B cell (primary cell): ENCODE data around the gene MCRIP2. TPM values are rescaled to one million over a fixed set of nuclear protein-coding genes. Genes with fewer than 3 reads are reported as not detected.

ENCODE experiments used
- ATAC-seq: fragments of 200-7000 bp; cut with Tn5 transposase; one replicate; pipeline ENCODE4 v1.10.0; 2021; ENCODE audit warnings: low read depth, mild to moderate bottlenecking, moderate number of reproducible peaks, moderate library complexity
- CTCF ChIA-PET: fragments of 350-600 bp; sonication (Branson Sonifier 250); formaldehyde crosslinking; loops from one replicate; lab custom pipeline; 2021; ENCODE audit warnings: antibody characterized with exemption, inconsistent platforms; lab: Charles Lee
- POLR2A ChIA-PET: fragments of 350-600 bp; sonication (Branson Sonifier 250); formaldehyde crosslinking; loops from one replicate; lab custom pipeline; 2021; ENCODE audit warnings: antibody characterized with exemption; lab: Charles Lee
- DNase-seq: peaks from one replicate; pipeline ENCODE4 v3.0.0; 2013
- H2AFZ ChIP-seq: 2 replicates; pipeline ENCODE4 v1.6.1; 2012; ENCODE audit warnings: mild to moderate bottlenecking, low read depth, low read length; ENCODE audit not compliant: insufficient read depth, poor library complexity, severe bottlenecking
- H3K27ac ChIP-seq, 2 donors: 1 replicate in 1 of 2; 2 replicates in 1 of 2; pipeline ENCODE4 v1.5.1; 2012 to 2013; ENCODE audit warnings: low read length in 2 of 2, mild to moderate bottlenecking in 2 of 2, moderate library complexity in 1 of 2
- H3K27me3 ChIP-seq, 4 experiments: fragments of 200-600 bp in 1 of 4; sonication (generic) in 1 of 4; replicated peaks in 1 of 4; 1 replicate in 2 of 4; 2 replicates in 2 of 4; pipeline versions ENCODE4 v1.6.1 to v1.7.0; 2013 to 2016; ENCODE audit warnings: low read length in 3 of 4, mild to moderate bottlenecking in 2 of 4, mixed read lengths in 1 of 4, moderate library complexity in 1 of 4; ENCODE audit not compliant: insufficient read depth in 4 of 4, control insufficient read depth in 3 of 4; ENCODE audit errors: control extremely low read depth in 1 of 4
- H3K36me3 ChIP-seq, 2 experiments: replicated peaks in 1 of 2; 1 replicate in 1 of 2; 2 replicates in 1 of 2; pipeline versions ENCODE4 v1.6.1 to v1.7.1; 2013; ENCODE audit warnings: low read length in 1 of 2; ENCODE audit not compliant: insufficient read depth in 2 of 2, control insufficient read depth in 1 of 2; ENCODE audit errors: control extremely low read depth in 1 of 2, extremely low read depth in 1 of 2
- H3K4me1 ChIP-seq, 2 donors: fragments of 200-600 bp in 1 of 2; sonication (generic) in 1 of 2; 1 replicate in 1 of 2; 2 replicates in 1 of 2; pipeline versions ENCODE4 v1.5.1 to v1.6.1; 2013 to 2017; ENCODE audit warnings: low read length in 2 of 2; ENCODE audit not compliant: control insufficient read depth in 2 of 2, insufficient read depth in 2 of 2
- H3K4me2 ChIP-seq: replicated peaks from 2 replicates; pipeline ENCODE3; 2012; ENCODE audit warnings: mild to moderate bottlenecking, low read depth, low read length; ENCODE audit not compliant: poor library complexity, severe bottlenecking
- H3K4me3 ChIP-seq, 5 experiments: fragments of 200-600 bp in 1 of 5; sonication (generic) in 1 of 5; 1 replicate in 3 of 5; 2 replicates in 2 of 5; pipeline versions ENCODE4 v1.5.1 to v1.7.0; 2011 to 2016; ENCODE audit warnings: low read length in 4 of 5, mild to moderate bottlenecking in 4 of 5, low read depth in 2 of 5, control low read depth in 1 of 5, moderate library complexity in 1 of 5; ENCODE audit not compliant: insufficient read depth in 1 of 5; ENCODE audit errors: control extremely low read depth in 1 of 5, extremely low read depth in 1 of 5
- H3K79me2 ChIP-seq: fragments of 200-600 bp; sonication (generic); one replicate; pipeline ENCODE4 v1.6.0; 2016; ENCODE audit warnings: low read length; ENCODE audit not compliant: control insufficient read depth, insufficient read depth
- H3K9ac ChIP-seq: fragments of 200-600 bp; sonication (generic); 2 replicates; pipeline ENCODE4 v1.6.1; 2017; ENCODE audit warnings: mild to moderate bottlenecking, low read length, moderate library complexity
- H3K9me3 ChIP-seq, 3 donors: one replicate each; pipeline versions ENCODE4 v1.6.1 to v1.7.1; 2013; ENCODE audit warnings: low read length in 2 of 3; ENCODE audit not compliant: control insufficient read depth in 2 of 3, insufficient read depth in 1 of 3; ENCODE audit errors: control extremely low read depth in 1 of 3
- H4K20me1 ChIP-seq: 2 replicates; pipeline ENCODE4 v1.6.0; 2012; ENCODE audit warnings: mild to moderate bottlenecking, low read length; ENCODE audit not compliant: insufficient read depth, control insufficient read depth, poor library complexity, severe bottlenecking
- H3K27ac Mint-ChIP-seq: one replicate; pipeline ENCODE4 v1.8.0; 2021; ENCODE audit warnings: mixed read lengths
- H3K27me3 Mint-ChIP-seq: one replicate; pipeline ENCODE4 v1.8.0; 2021; ENCODE audit warnings: mixed read lengths
- H3K4me1 Mint-ChIP-seq: one replicate; pipeline ENCODE4 v1.8.0; 2021; ENCODE audit warnings: mixed read lengths
- H3K4me3 Mint-ChIP-seq: one replicate; pipeline ENCODE4 v1.8.0; 2021; ENCODE audit warnings: mixed read lengths
- H3K9me3 Mint-ChIP-seq: one replicate; pipeline ENCODE4 v1.8.0; 2022; ENCODE audit warnings: mixed read lengths; ENCODE audit not compliant: insufficient read depth
- EZH2 ChIP-seq: IDR thresholded peaks from 2 replicates; pipeline ENCODE4 v1.6.1; 2012; ENCODE audit warnings: borderline replicate concordance, low read depth, mild to moderate bottlenecking, moderate library complexity, low read length; ENCODE audit not compliant: insufficient read depth, poor library complexity, severe bottlenecking
- WGBS: methylation state at CpG from one replicate; pipeline ENCODE4 v1.1.5; 2013; ENCODE audit warnings: missing lambda C conversion rate; ENCODE audit not compliant: insufficient coverage; 5-methylcytosine and 5-hydroxymethylcytosine counted together
- intact Hi-C: fragments of 100-400 bp; cut with micrococcal nuclease; formaldehyde crosslinking; loops from one replicate; pipeline ENCODE4 v1.10.0; 2022
- polyA plus RNA-seq: library from polyadenylated mRNA; depleted of rRNA; stranded (reverse); fragments of >200 nt; gene quantifications from 2 replicates; pipeline ENCODE4 v1.2.3, GENCODE V29; 2012
- total RNA-seq, 2 donors: library from RNA; stranded (reverse); fragments of 120-200 nt in 1 of 2; gene quantifications; 1 replicate in 1 of 2; 2 replicates in 1 of 2; pipeline versions ENCODE4 v1.2.3 to v1.2.4, GENCODE V29; 2013 to 2022
- TF ChIP-seq, protein P1 (sequence below): fragments of 200-600 bp; IDR thresholded peaks from one replicate; pipeline ENCODE4 v1.8.0; 2022; ENCODE audit warnings: antibody characterized with exemption, mild to moderate bottlenecking

The MCRIP2 gene
- total and polyA plus RNA-seq, 2 donors (not counting 1 experiment from before 2014, with no cell fraction given) = 29.2 to 46.0 TPM

DNA sequence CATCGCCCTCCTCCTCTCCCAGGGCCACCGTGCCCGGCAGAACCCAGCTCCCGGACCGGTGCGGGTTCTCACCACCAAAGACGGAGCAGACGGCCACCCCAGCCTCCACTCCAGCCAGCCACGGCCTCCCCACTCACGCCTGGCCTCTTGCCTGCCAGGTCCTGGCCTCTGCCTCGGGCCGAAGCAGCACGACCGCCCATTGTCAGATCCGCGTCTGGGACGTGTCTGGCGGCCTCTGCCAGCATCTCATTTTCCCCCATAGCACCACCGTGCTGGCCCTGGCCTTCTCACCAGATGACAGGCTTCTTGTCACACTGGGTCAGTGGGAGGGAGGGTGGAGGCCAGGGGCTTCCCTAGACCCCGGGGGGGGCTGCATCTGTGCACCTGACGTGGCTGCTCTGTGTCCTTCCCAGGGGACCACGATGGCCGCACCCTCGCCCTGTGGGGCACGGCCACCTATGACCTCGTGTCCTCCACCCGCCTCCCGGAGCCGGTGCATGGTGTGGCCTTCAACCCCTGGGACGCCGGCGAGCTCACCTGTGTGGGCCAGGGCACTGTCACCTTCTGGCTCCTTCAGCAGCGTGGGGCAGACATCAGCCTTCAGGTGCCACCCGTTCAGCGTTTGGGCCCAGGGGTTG lies 19.7 kb downstream of the MCRIP2 start:
- Histone ChIP-seq H3K27ac (no peak overlapping the region), H3K4me2 (peak overlapping the region; percentile 78), H3K27me3 (no peaks in the 10 kb centered on the region), H3K36me3 (no peaks in the 10 kb centered on the region), H2AFZ (no peak overlapping the region), H3K4me1 (peaks cover 10 to 17% of the 10 kb centered on the region in 2 donors), H3K79me2 (no peaks in the 10 kb centered on the region), H4K20me1 (no peaks in the 10 kb centered on the region), H3K4me3 (peak overlapping the region in 1 of 5 experiments; percentile 15), H3K9me3 (no peaks in the 10 kb centered on the region), H3K9ac (no peak overlapping the region)
- ATAC-seq (no peak), DNase-seq (no peak)
- Mint-ChIP-seq H3K4me3 (peak overlapping the region; percentile 52), H3K9me3 (no peaks in the 10 kb centered on the region), H3K27ac (peak overlapping the region; percentile 56), H3K4me1 (peaks cover 10% of the 10 kb centered on the region), H3K27me3 (no peaks in the 10 kb centered on the region)
- intact Hi-C loops = loop anchor here (2.0 kb wide), 1 partner anchor 23 kb away; the partner anchor contains the start of gene JMJD8
- ChIA-PET CTCF (interaction anchor here (0.7 to 1.4 kb wide), 3 partner anchors 12 to 82 kb away, joined by 3 to 6 read pairs (median 5); partner anchors contain the start of gene METTL26), POLR2A (interaction anchor here (1.0 to 1.7 kb wide), 2 partner anchors 12 to 277 kb away, joined by 5 to 6 read pairs; partner anchors contain the start of gene WDR90)
- TF ChIP-seq, protein P1, sequence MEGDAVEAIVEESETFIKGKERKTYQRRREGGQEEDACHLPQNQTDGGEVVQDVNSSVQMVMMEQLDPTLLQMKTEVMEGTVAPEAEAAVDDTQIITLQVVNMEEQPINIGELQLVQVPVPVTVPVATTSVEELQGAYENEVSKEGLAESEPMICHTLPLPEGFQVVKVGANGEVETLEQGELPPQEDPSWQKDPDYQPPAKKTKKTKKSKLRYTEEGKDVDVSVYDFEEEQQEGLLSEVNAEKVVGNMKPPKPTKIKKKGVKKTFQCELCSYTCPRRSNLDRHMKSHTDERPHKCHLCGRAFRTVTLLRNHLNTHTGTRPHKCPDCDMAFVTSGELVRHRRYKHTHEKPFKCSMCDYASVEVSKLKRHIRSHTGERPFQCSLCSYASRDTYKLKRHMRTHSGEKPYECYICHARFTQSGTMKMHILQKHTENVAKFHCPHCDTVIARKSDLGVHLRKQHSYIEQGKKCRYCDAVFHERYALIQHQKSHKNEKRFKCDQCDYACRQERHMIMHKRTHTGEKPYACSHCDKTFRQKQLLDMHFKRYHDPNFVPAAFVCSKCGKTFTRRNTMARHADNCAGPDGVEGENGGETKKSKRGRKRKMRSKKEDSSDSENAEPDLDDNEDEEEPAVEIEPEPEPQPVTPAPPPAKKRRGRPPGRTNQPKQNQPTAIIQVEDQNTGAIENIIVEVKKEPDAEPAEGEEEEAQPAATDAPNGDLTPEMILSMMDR = peak; percentile 12
- no peak for TF ChIP-seq EZH2
- WGBS = 56% methylated on average over 33 of the region's 35 CpGs

DNA sequence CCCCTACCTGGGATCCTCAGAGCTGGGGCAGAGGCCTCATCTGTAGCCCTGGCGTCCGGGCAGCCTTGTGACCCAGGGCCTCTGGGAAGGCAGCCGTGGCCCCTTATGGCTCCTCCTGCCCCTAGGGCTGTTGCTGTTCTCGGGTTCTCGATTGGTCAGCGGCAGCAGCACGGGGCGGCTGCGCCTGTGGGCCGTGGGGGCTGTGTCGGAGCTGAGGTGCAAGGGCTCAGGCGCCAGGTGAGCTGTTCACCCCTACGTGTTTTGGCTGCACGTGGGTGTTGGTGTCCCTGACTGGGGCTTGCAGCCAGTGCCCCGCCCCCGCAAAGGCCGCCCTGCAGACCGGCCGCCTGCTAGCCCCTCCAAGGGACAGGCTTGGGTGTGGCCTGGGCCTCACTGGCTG lies 20.5 kb downstream of the MCRIP2 start:
- H4K20me1 ChIP-seq = no peaks in the 10 kb centered on the region
- Mint-ChIP-seq H3K27ac (no peak overlapping the region), H3K4me1 (peaks cover 10% of the 10 kb centered on the region), H3K27me3 (no peaks in the 10 kb centered on the region), H3K4me3 (no peak overlapping the region), H3K9me3 (no peaks in the 10 kb centered on the region)
- no peak overlapping the region for H3K4me2 ChIP-seq
- H3K27ac ChIP-seq = no peak overlapping the region
- DNase-seq (no peak), ATAC-seq (no peak)
- no peak overlapping the region for H3K4me3 ChIP-seq
- no peak overlapping the region for H2AFZ ChIP-seq
- H3K9me3 ChIP-seq = no peaks in the 10 kb centered on the region
- WGBS = 96% methylated on average over 19 of the region's 19 CpGs
- no peaks in the 10 kb centered on the region for H3K36me3 ChIP-seq
- no peaks in the 10 kb centered on the region for H3K79me2 ChIP-seq
- TF ChIP-seq, protein P1 = no peak
- TF ChIP-seq EZH2 = no peak
- intact Hi-C loops = no loop called here
- POLR2A ChIA-PET = no interaction called here
- peaks cover 11 to 23% of the 10 kb centered on the region in 2 donors for H3K4me1 ChIP-seq
- no peaks in the 10 kb centered on the region for H3K27me3 ChIP-seq
- no peak overlapping the region for H3K9ac ChIP-seq
- CTCF ChIA-PET = interaction anchor here (1.1 to 1.2 kb wide), 2 partner anchors 11 to 26 kb away, joined by 3 to 5 read pairs; partner anchors contain the start of gene METTL26
